ENCODE results near the gene FPR3. TPM values are rescaled to one million over a fixed set of nuclear protein-coding genes. Genes with fewer than 3 reads are reported as not detected.
"Not testable (repeated sequence)": the region's sequence is repeated elsewhere in the genome, so short reads cannot be mapped to it uniquely, and the experiment has no call there.

FPR3 gene
- total and polyA plus RNA-seq, 2 experiments from 2014 or later: not detected

GRCh38 chr19:51771376-51772130 lies 23.4 kb upstream of the FPR3 start:
- H3K4me2 ChIP-seq: no peak overlapping the region
- H3F3A ChIP-seq (replicated peaks; ENCODE audit: low read depth): no peaks in the 10 kb centered on the region
- DNase-seq (ENCODE audit: low spot score) (no peak), ATAC-seq (no peak)
- TF ChIP-seq CTCF (conservative IDR thresholded peaks at IDR 0.05; ENCODE audit: low read depth in 2 of 2) (no peak), EZH2 (IDR thresholded peaks at IDR 0.05; ENCODE audit: low read depth, unreplicated experiment) (no peak)
- Mint-ChIP-seq H3K27me3 (ENCODE audit: insufficient read depth, low read depth, poor library complexity) (peaks cover 11% of the 10 kb centered on the region), H3K4me1 (no peaks in the 10 kb centered on the region), H3K36me3 (ENCODE audit: low read depth) (no peaks in the 10 kb centered on the region), H3K27ac (no peak overlapping the region), H3K4me3 (no peak overlapping the region), H3K9me3 (peaks cover 20% of the 10 kb centered on the region)
- H3K79me2 ChIP-seq (replicated peaks; ENCODE audit: insufficient read depth): no peaks in the 10 kb centered on the region
- no peak overlapping the region for H3K4me3 ChIP-seq
- H3K27ac ChIP-seq (ENCODE audit: low read depth): no peak overlapping the region
- H4K20me1 ChIP-seq (replicated peaks; ENCODE audit: insufficient read depth): no peaks in the 10 kb centered on the region
- no peaks in the 10 kb centered on the region for H3K4me1 ChIP-seq (ENCODE audit: insufficient read depth)
- H3K36me3 ChIP-seq (ENCODE audit: insufficient read depth): no peaks in the 10 kb centered on the region
- peaks cover 7% of the 10 kb centered on the region; the same call in 1 of the 2 replicates for H3K9me2 ChIP-seq (ENCODE audit: insufficient read depth)
- no peaks in the 10 kb centered on the region for H3K27me3 ChIP-seq (ENCODE audit: insufficient read depth)
- H2AFZ ChIP-seq: peak overlapping the region; percentile 65; the same call in 1 of the 2 replicates

GRCh38 chr19:51772977-51773376 lies 22.0 kb upstream of the FPR3 start:
- Histone ChIP-seq H3K4me2 (no peak overlapping the region), H3K4me1 (ENCODE audit: insufficient read depth) (no peaks in the 10 kb centered on the region), H3K27ac (ENCODE audit: low read depth) (no peak overlapping the region), H3K27me3 (ENCODE audit: insufficient read depth) (no peaks in the 10 kb centered on the region), H2AFZ (0 out of 2 replicates have a peak overlapping the region, but pooled peaks have one; percentile 43), H3K9me2 (ENCODE audit: insufficient read depth) (peaks cover 5% of the 10 kb centered on the region; the same call in 1 of the 2 replicates), H3K36me3 (ENCODE audit: insufficient read depth) (no peaks in the 10 kb centered on the region), H3K4me3 (no peak overlapping the region), H3K79me2 (replicated peaks; ENCODE audit: insufficient read depth) (no peaks in the 10 kb centered on the region), H4K20me1 (replicated peaks; ENCODE audit: insufficient read depth) (no peaks in the 10 kb centered on the region), H3F3A (replicated peaks; ENCODE audit: low read depth) (no peaks in the 10 kb centered on the region)
- Mint-ChIP-seq H3K27ac (no peak overlapping the region), H3K4me3 (no peak overlapping the region), H3K9me3 (peaks cover 20% of the 10 kb centered on the region), H3K36me3 (ENCODE audit: low read depth) (no peaks in the 10 kb centered on the region), H3K4me1 (no peaks in the 10 kb centered on the region; the same call in 2 of the 3 replicates), H3K27me3 (ENCODE audit: insufficient read depth, low read depth, poor library complexity) (peaks cover 10% of the 10 kb centered on the region)
- ATAC-seq (no peak), DNase-seq (ENCODE audit: low spot score) (peak; percentile 3)
- TF ChIP-seq CTCF (conservative IDR thresholded peaks at IDR 0.05; ENCODE audit: low read depth in 2 of 2) (peak; percentile 32 to 69), ZNF114 (CRISPR knock-in tag; IDR thresholded peaks at IDR 0.05) (no peak)

GRCh38 chr19:51776561-51776960 lies 18.4 kb upstream of the FPR3 start:
- H3K27ac ChIP-seq (ENCODE audit: low read depth); H2AFZ ChIP-seq; H3K9me2 ChIP-seq (ENCODE audit: insufficient read depth); H3K4me3 Mint-ChIP-seq; H4K20me1 ChIP-seq (replicated peaks; ENCODE audit: insufficient read depth); H3K27me3 Mint-ChIP-seq (ENCODE audit: insufficient read depth, low read depth, poor library complexity); H3K27me3 ChIP-seq (ENCODE audit: insufficient read depth); H3K36me3 Mint-ChIP-seq (ENCODE audit: low read depth); H3K9me3 Mint-ChIP-seq; H3K27ac Mint-ChIP-seq; H3K79me2 ChIP-seq (replicated peaks; ENCODE audit: insufficient read depth); H3K36me3 ChIP-seq (ENCODE audit: insufficient read depth); H3K4me1 Mint-ChIP-seq; H3K4me3 ChIP-seq; H3K4me1 ChIP-seq (ENCODE audit: insufficient read depth); ATAC-seq; H3F3A ChIP-seq (replicated peaks; ENCODE audit: low read depth); DNase-seq (ENCODE audit: low spot score); H3K4me2 ChIP-seq: not testable (repeated sequence)

Data from GM23338 (cell line).